HepG2 (cell line): ENCODE measurements around the gene RPGRIP1. TPM values are rescaled to one million over a fixed set of nuclear protein-coding genes. Genes with fewer than 3 reads are reported as not detected.

Experiments
- HMG20B ChIP-seq: conservative IDR thresholded peaks from 2 replicates; pipeline ENCODE4 v1.6.1; 2016; ENCODE audit warnings: missing genetic modification reagents, missing compliant biosample characterization
- HOXA9 ChIP-seq: sonication (generic); formaldehyde crosslinking; IDR thresholded peaks from 2 replicates; pipeline ENCODE4 v1.8.1; 2022; ENCODE audit warnings: missing genetic modification reagents, mild to moderate bottlenecking, moderate library complexity, borderline replicate concordance
- KDM1A ChIP-seq: IDR thresholded peaks from 2 replicates; pipeline ENCODE4 v1.6.1; 2016; ENCODE audit warnings: missing compliant biosample characterization
- KDM6A ChIP-seq: IDR thresholded peaks from 2 replicates; pipeline ENCODE4 v1.6.1; 2016; ENCODE audit warnings: low read depth
- KMT2A ChIP-seq: sonication (generic); formaldehyde crosslinking; IDR thresholded peaks from 2 replicates; pipeline ENCODE4 v1.4.0; 2020; ENCODE audit warnings: missing genetic modification reagents
- MNT ChIP-seq: fragments of 450-650 bp; IDR thresholded peaks from 2 replicates; pipeline ENCODE4 v1.6.1; 2016
- MZF1 ChIP-seq: sonication (generic); formaldehyde crosslinking; IDR thresholded peaks from 2 replicates; pipeline ENCODE4 v1.8.1; 2023; ENCODE audit warnings: mild to moderate bottlenecking, missing genetic modification reagents, borderline replicate concordance
- TEAD2 ChIP-seq: sonication (generic); formaldehyde crosslinking; IDR thresholded peaks from 2 replicates; pipeline ENCODE4 v1.9.0; 2021; ENCODE audit warnings: missing genetic modification reagents
- YEATS4 ChIP-seq: sonication (generic); formaldehyde crosslinking; IDR thresholded peaks from 2 replicates; pipeline ENCODE4 v1.4.0; 2020; ENCODE audit warnings: missing genetic modification reagents, borderline replicate concordance
- ZMYM4 ChIP-seq: sonication (generic); formaldehyde crosslinking; IDR thresholded peaks from 2 replicates; pipeline ENCODE4 v1.8.1; 2023; ENCODE audit warnings: mild to moderate bottlenecking, missing genetic modification reagents
- ZNF17 ChIP-seq: sonication (generic); formaldehyde crosslinking; IDR thresholded peaks from 2 replicates; pipeline ENCODE4 v1.5.0; 2020; ENCODE audit warnings: mild to moderate bottlenecking, missing genetic modification reagents
- ZNF260 ChIP-seq: sonication (generic); formaldehyde crosslinking; IDR thresholded peaks from 2 replicates; pipeline ENCODE4 v1.4.0; 2020; ENCODE audit warnings: missing genetic modification reagents, low read depth, mild to moderate bottlenecking, borderline replicate concordance
- ZNF274 ChIP-seq: sonication (generic); formaldehyde crosslinking; IDR thresholded peaks from 2 replicates; pipeline ENCODE4 v1.5.1; 2020; ENCODE audit warnings: mild to moderate bottlenecking, missing genetic modification reagents
- ZNF512B ChIP-seq: sonication (generic); formaldehyde crosslinking; IDR thresholded peaks from 2 replicates; pipeline ENCODE4 v1.5.1; 2020; ENCODE audit warnings: missing genetic modification reagents, mild to moderate bottlenecking, borderline replicate concordance
- ZNF891 ChIP-seq: sonication (generic); formaldehyde crosslinking; IDR thresholded peaks from 2 replicates; pipeline ENCODE4 v1.5.0; 2020; ENCODE audit warnings: mild to moderate bottlenecking, missing genetic modification reagents
- polyA plus RNA-seq, 8 experiments: library from polyadenylated mRNA; depleted of rRNA in 3 of 8; stranded (reverse) in 7 of 8; unstranded in 1 of 8; fragments of >200 nt; fragmentation: Illumina TruSeq in 4 of 8; extraction: Trizol in 4 of 8; gene quantifications; 2 replicates each; pipeline versions ENCODE4 v1.2.1 to v1.2.3, GENCODE V29; 2011 to 2016; ENCODE audit warnings: low read depth in 4 of 8, missing spikeins in 1 of 8, mixed read lengths in 1 of 8; ENCODE audit not compliant: insufficient read depth in 1 of 8
- total RNA-seq, 5 experiments: library from RNA; depleted of rRNA; stranded (reverse); fragments of >200 nt; fragmentation: Illumina TruSeq; extraction: Trizol; gene quantifications; 2 replicates each; pipeline ENCODE4 v1.2.3, GENCODE V29; 2016; ENCODE audit warnings: low read depth in 1 of 5
- TF ChIP-seq, protein P1 (sequence below): sonication (generic); formaldehyde crosslinking; IDR thresholded peaks from 2 replicates; pipeline ENCODE4 v1.8.1; 2023; ENCODE audit warnings: mild to moderate bottlenecking, moderate library complexity, missing genetic modification reagents

RPGRIP1 gene
- total and polyA plus RNA-seq, 2 of the 13 experiments (the other 11 are each of a cell fraction or from before 2014, with no cell fraction given), result 0.13 to 1.1 TPM

DNA sequence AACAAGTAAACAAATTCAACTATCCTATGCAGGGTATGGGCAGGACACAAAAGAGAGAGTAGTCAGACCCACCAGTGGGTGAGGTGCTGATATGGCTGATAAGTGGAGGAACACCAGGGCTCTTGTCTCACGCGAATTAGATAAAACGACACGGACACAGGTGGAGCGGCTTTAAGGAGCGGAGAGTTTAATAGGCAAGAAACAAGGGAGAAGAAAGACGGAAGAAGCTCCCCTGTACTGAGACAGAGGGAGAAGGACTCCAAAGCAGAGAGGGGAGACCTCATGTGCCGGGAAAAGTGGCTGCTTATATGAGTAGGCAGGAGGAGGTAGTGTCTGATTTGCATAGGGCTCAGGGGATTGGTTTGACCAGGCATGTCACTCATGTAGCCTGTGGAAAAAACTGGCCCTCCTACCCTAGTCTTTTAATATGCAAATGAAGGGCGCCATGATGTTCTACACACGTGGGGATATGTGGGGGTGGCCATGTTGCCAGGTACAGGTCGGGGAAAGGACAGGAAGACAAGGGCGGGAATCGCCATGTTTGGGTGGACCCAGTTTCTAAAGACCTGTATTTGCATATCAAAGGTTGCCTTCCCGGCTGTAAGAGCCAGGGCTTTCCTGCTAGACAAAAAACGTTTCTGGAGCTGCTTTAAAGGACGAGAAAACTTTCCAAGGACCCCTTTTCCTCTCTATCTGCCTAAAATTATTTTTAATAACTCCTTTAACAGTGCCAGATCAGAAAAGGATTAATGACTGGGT, 28.8 kb downstream of the RPGRIP1 start (continued):
- TF ChIP-seq ZNF512B (CRISPR knock-in tag), result peak; percentile 35; the same call in 1 of the 2 replicates
- no peak for TF ChIP-seq KDM6A (CRISPR knock-in tag)
- TF ChIP-seq MZF1 (CRISPR knock-in tag), result no peak
- no peak for TF ChIP-seq ZNF260 (CRISPR knock-in tag)
- no peak for TF ChIP-seq TEAD2 (CRISPR knock-in tag)
- peak; percentile 94 for TF ChIP-seq ZMYM4 (CRISPR knock-in tag)
- no peak for TF ChIP-seq KMT2A
- TF ChIP-seq ZNF274, result no peak
- peak; percentile 94 for TF ChIP-seq YEATS4
- no peak for TF ChIP-seq ZNF891 (CRISPR knock-in tag)
- no peak for TF ChIP-seq ZNF17 (CRISPR knock-in tag)
- TF ChIP-seq, protein P1, sequence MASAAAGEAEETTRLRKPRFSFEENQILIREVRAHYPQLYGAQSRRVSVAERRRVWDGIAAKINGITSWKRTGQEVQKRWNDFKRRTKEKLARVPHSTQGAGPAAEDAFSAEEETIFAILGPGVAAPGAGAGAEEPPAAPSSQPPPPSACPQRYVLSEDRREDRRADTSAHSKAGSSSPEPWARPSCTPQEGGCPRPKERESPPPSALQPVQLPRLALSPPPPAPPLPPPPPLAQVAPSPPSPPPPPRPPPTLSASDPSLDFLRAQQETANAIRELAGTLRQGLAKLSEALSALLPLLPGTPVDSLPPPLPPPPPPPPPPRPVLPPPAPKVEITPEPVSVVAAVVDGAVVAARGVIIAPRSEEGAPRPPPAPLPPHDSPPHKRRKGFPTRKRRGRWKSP (CRISPR knock-in tag), result peak; percentile 59
- TF ChIP-seq HMG20B (CRISPR knock-in tag), result no peak
- TF ChIP-seq MNT, result peak; percentile 87
- TF ChIP-seq KDM1A (CRISPR knock-in tag), result no peak
- TF ChIP-seq HOXA9 (CRISPR knock-in tag), result no peak
